SJSA1 (cell line): ENCODE measurements around the gene ZNF532. TPM values are rescaled to one million over a fixed set of nuclear protein-coding genes. Genes with fewer than 3 reads are reported as not detected.

ENCODE experiments used
- DNase-seq, 2 experiments: peaks; one replicate each; pipeline ENCODE4 v3.0.0-alpha.2; 2015 to 2020; ENCODE audit warnings: low spot score in 2 of 2, low read depth in 1 of 2
- H3K27ac ChIP-seq: fragments of 250-450 bp; sonication (Bioruptor Pico); 2 replicates; pipeline ENCODE4 v1.5.1; 2020; ENCODE audit warnings: mild to moderate bottlenecking, moderate library complexity
- H3K27me3 ChIP-seq: fragments of 250-450 bp; sonication (Bioruptor Pico); replicated peaks from 2 replicates; pipeline ENCODE4 v1.5.1; 2020; ENCODE audit warnings: mild to moderate bottlenecking, moderate library complexity
- H3K36me3 ChIP-seq: fragments of 250-450 bp; sonication (Bioruptor Pico); 2 replicates; pipeline ENCODE4 v1.5.1; 2020; ENCODE audit warnings: mild to moderate bottlenecking
- H3K4me1 ChIP-seq: fragments of 250-450 bp; sonication (Bioruptor Pico); replicated peaks from 2 replicates; pipeline ENCODE4 v1.6.1; 2021; ENCODE audit warnings: mild to moderate bottlenecking
- H3K4me3 ChIP-seq: fragments of 250-450 bp; sonication (Bioruptor Pico); 2 replicates; pipeline ENCODE4 v1.5.1; 2020; ENCODE audit warnings: mild to moderate bottlenecking
- H3K9me3 ChIP-seq: fragments of 250-450 bp; sonication (Bioruptor Pico); replicated peaks from 2 replicates; pipeline ENCODE4 v1.5.1; 2020; ENCODE audit warnings: mild to moderate bottlenecking
- total RNA-seq: library from RNA; depleted of rRNA; stranded (reverse); fragments of >200 nt; shearing (Covaris generic); gene quantifications from 2 replicates; pipeline ENCODE4 v1.2.3, GENCODE V29; 2014

The ZNF532 gene
- total RNA-seq, 1 experiment from 2014 or later = 52.6 TPM

DNA sequence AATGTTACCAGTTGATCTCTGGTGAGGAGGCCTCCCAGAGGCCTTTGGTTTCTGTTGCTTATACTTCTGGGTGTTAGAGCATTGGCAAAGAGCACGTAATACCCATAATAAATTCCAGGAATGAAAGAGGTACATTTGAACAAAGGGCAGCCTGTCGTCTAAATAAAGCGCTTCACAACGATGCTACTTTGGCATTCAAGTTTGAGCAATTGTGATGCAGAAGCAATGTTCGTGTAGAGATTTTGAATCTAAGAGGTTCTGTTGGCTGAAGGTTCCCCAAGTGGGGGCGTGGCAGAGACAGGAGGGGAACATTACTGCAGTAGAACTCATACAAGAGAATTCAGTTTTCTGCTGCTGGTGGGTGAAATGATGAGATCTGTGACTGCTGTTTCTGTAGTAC is 27.8 kb downstream of the ZNF532 start:
- Histone ChIP-seq H3K4me3 (no peak overlapping the region), H3K4me1 (peaks cover 43% of the 10 kb centered on the region), H3K27ac (peak overlapping the region; percentile 63), H3K36me3 (peaks cover 36% of the 10 kb centered on the region), H3K27me3 (no peaks in the 10 kb centered on the region), H3K9me3 (no peaks in the 10 kb centered on the region)
- DNase-seq = peak in 1 of 2 experiments; percentile 44

DNA sequence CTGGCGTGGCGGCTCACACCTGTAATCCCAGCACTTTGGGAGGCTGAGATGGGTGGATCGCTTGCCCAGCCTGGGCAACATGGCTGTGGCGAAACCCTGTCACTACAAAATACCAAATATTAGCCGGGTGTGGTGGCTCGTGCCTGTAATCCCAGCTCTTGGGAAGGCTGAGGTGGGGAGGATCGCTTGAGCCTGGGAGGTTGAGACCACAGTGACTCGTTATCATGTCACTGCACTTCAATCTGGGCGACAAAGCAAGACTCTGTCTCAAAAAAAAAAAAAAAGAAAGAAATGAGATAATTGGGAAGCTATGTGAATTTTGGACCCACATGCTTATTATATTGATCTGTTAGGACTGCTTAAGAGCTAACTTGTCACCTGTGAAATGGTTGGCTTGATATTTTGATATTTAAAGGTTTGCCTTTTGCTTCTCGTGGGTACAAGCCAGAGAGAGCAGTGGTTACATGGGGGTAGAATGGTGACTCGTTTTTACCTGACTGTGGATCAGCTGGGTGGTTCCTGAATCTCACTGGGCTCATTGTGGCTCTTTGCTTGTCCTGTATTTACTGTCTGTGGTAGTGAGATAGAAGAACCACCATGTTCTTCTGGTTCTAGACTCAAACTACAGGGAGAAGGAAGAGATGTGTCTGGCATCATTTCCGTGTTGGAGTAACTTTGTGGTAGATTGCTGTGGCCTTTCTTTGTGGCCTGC is 28.9 kb downstream of the ZNF532 start:
- Histone ChIP-seq H3K9me3 (no peaks in the 10 kb centered on the region), H3K4me3 (no peak overlapping the region), H3K27me3 (no peaks in the 10 kb centered on the region), H3K36me3 (peaks cover 42% of the 10 kb centered on the region), H3K27ac (no peak overlapping the region), H3K4me1 (peaks cover 35% of the 10 kb centered on the region)
- peak in 1 of 2 experiments; percentile 21 for DNase-seq

DNA sequence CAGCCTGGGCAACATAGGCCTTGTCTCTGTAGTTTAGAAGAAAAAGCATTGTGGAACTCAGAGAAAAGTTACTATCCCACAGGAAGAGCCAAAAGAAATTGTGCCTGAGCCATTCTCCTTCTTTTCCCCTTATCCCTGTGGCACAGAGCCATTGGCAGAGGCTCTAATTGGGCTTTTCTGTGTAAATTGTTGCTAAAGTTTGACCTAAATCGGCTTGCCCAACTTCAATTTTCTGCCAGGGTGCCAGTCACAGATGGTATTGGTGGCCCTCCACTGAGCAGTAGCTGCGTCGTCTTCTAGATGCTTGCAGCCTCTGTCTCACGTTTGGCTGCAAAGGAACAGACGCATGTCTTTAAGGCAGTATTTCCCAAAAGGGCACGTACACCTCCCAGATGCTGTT is 30.3 kb downstream of the ZNF532 start:
- Histone ChIP-seq H3K4me1 (peaks cover 41% of the 10 kb centered on the region), H3K9me3 (no peaks in the 10 kb centered on the region), H3K27me3 (no peaks in the 10 kb centered on the region), H3K27ac (no peak overlapping the region), H3K36me3 (peaks cover 38% of the 10 kb centered on the region), H3K4me3 (no peak overlapping the region)
- DNase-seq = no peak

DNA sequence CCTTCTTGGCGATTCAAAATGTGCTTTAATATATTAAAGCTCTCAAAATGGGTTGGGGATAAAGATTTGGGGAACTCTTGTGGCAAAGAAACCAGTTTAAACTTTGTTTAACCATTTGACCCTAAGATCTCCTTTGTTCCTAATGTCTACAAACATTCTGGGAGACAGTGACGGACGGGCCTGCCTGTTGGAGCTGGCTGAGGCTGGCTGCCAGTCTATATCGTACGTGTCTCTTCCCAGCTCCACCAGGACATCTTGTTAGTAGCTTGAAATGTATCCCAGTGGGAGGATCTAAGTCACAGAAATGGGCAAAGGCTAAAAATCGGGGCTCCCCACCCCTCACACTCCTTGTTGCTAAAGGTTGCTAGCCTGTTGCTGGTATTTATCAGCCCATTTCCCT is 30.7 kb downstream of the ZNF532 start:
- no peaks in the 10 kb centered on the region for H3K27me3 ChIP-seq
- no peak for DNase-seq
- no peak overlapping the region for H3K4me3 ChIP-seq
- H3K9me3 ChIP-seq = no peaks in the 10 kb centered on the region
- peaks cover 45% of the 10 kb centered on the region for H3K4me1 ChIP-seq
- H3K27ac ChIP-seq = no peak overlapping the region
- peaks cover 40% of the 10 kb centered on the region for H3K36me3 ChIP-seq

DNA sequence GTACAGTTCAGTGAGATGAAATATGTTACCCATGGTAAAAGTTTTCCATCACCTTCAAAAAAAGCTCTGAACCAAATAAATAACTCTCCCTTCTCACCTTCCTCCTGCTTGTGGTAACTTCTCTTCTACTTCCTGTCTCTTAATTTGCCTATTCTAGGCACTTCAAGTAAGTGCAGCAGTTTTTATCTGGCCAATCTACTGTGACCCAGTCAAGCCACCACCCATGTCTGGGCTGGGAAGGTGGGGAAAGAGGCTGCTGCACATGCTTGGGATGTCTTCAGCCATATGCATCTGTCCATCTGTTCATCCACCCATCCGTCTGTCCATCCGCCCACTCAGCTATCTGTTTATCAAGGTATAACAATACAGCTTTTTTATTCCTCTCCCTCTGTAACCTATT is 31.6 kb downstream of the ZNF532 start:
- Histone ChIP-seq H3K9me3 (no peaks in the 10 kb centered on the region), H3K36me3 (peaks cover 43% of the 10 kb centered on the region), H3K4me3 (no peak overlapping the region), H3K27ac (no peak overlapping the region), H3K4me1 (peaks cover 43% of the 10 kb centered on the region), H3K27me3 (no peaks in the 10 kb centered on the region)
- DNase-seq = no peak

DNA sequence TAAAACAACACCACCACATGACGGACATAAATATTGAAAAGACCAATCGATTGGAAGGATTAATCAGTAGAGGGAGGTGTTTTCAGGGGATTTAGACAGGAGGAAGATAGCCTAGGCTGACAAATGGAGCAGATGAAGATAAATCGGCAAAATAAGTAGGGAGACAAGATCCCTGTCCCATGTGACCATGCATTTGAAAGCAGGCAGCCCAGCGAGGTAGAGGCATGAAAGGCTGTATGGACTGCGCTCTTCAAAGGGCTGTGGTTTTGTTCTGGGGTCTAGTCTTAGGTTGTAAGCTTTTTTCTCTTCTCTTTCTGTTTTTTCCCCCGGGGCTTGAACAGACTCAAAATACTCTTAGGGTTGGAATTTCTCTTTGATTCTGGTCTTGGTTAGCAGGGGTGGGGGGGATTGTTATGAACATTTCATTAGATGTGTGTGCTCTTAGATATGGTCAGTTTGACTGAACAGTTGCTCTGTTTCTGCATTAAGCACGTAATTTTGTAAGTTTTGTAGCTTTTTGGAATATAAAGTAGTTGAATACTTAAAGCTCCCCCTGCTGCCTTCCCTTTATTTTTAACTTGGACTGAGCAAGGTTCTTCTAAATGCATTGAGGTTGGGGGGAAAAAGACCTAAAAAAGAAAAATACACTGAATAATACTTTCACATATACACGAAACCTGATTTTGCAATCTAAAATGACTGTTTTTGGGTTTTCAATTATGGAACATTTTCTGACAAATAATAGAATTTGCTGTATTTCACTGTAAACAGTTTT is 32.2 kb downstream of the ZNF532 start:
- Histone ChIP-seq H3K9me3 (no peaks in the 10 kb centered on the region), H3K4me3 (no peak overlapping the region), H3K27me3 (no peaks in the 10 kb centered on the region), H3K36me3 (peaks cover 43% of the 10 kb centered on the region), H3K4me1 (peaks cover 37% of the 10 kb centered on the region), H3K27ac (no peak overlapping the region)
- DNase-seq = no peak

DNA sequence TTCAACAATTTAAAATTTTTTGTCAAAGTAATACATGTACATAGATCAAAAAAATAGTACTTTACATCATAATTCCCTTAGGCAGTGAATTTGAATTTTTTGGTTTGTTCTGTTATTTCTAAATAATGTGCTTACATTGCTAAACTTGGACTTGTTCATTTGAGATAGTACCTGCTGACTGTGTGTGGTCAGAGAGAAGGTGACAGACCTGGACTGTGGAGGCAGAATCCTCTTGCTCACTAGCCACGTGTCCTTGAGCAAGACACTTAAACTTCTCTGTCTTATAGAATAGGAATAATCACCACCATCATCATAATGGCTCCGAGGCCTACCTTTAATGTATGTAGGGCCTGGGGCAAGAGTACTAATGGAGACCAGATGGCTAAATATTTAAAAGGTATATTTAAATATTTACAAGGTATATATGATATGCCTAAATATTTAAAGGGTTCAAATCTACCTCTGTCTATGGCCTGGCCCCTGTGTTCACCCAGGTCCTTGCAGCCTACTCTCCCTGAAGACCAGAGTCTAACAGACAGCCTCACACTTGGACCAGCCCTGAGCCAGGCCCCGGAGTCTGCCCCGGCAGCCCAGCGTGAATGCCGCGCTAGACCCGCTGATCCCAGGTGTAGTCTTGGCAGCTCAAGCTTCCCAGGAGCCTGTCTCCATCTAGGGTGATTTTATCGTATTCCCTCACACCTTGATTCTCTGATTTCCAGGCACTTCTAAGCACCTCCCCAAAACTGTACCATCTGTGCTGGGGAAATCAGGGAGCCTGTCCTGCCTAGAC is 33.5 kb downstream of the ZNF532 start:
- no peak overlapping the region for H3K27ac ChIP-seq
- H3K4me1 ChIP-seq = peaks cover 24% of the 10 kb centered on the region
- H3K27me3 ChIP-seq = no peaks in the 10 kb centered on the region
- no peak for DNase-seq
- H3K9me3 ChIP-seq = no peaks in the 10 kb centered on the region
- H3K4me3 ChIP-seq = no peak overlapping the region
- peaks cover 40% of the 10 kb centered on the region for H3K36me3 ChIP-seq

DNA sequence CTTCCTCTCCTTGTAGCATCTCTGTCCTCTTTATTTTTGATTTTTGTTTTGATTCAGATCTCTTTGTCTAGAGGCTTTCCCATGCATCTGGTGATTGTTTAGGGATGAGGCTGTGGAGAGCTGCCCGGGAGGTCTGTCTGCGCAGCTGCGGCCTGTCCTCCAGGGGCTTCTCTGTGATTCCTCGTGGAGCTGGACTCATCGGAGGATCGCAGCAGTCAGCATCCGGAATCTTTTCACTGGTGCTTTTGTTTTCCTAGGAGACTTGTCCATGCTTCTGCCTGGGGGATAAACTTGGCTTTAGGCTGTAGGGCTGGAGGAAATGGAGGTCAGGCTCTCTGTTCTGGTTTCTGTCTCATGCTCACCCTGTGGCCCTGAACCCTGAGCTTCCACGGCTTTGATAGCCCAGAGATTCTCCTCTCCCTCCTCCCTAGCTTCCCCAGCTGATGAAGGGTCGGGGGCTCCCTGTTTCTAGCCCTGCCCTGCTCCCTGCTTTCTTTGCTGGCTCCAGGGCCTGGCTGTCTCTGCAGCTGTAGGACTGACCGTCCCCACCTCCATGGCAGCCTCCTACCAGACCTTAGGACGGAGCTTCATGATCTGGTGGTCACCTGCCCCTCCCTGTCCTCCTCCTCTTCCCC is 35.5 kb downstream of the ZNF532 start:
- H3K9me3 ChIP-seq = no peaks in the 10 kb centered on the region
- peaks cover 38% of the 10 kb centered on the region for H3K36me3 ChIP-seq
- H3K4me1 ChIP-seq = peaks cover 18% of the 10 kb centered on the region
- DNase-seq = peak; percentile 36 to 60
- peak overlapping the region; percentile 22 for H3K27ac ChIP-seq
- no peak overlapping the region for H3K4me3 ChIP-seq
- H3K27me3 ChIP-seq = no peaks in the 10 kb centered on the region

DNA sequence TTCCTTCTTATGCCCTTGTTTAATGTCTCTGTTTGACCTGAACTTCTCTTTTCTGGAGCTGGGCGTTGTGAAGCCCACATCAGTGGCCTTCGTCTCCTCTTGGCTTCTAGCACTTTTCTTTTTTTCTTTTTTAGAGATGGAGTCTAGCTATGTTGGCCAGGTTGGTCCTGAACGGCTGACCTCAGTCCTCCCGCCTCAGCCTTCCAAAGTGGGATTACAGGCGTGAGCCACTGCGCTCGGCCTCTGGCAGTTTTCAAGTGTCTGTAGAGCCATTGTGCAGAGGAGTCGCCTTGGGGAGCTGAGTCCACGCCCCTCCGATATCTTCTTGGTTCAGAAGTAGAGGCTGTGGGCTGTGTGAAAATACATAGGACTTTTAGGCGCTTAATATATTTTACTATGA is 36.5 kb downstream of the ZNF532 start:
- Histone ChIP-seq H3K27ac (no peak overlapping the region), H3K4me1 (peaks cover 18% of the 10 kb centered on the region), H3K4me3 (no peak overlapping the region), H3K27me3 (no peaks in the 10 kb centered on the region), H3K36me3 (peaks cover 37% of the 10 kb centered on the region), H3K9me3 (no peaks in the 10 kb centered on the region)
- no peak for DNase-seq

DNA sequence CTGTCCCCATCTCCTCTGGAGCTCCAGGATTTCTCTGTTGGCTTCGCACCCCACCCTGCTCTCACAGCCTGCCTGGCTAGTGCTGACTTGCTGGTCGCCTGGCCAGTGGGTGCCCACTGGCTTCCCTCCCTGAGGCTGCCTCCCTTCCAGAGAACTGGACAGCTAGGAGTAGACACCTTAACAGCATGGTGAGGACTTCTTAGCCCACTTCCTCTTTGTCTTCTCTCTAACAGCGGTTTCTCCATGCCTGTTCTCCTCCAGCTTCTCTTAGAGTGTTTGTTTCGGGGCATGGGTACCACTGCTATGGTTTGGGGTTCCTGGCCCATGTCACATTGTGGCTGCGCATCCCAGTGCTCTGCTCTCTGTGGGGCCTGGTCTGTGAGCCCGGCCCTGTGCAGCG is 37.1 kb downstream of the ZNF532 start:
- peaks cover 31% of the 10 kb centered on the region for H3K36me3 ChIP-seq
- peaks cover 12% of the 10 kb centered on the region for H3K4me1 ChIP-seq
- no peaks in the 10 kb centered on the region for H3K9me3 ChIP-seq
- no peak for DNase-seq
- H3K27me3 ChIP-seq = no peaks in the 10 kb centered on the region
- H3K4me3 ChIP-seq = no peak overlapping the region
- no peak overlapping the region for H3K27ac ChIP-seq

DNA sequence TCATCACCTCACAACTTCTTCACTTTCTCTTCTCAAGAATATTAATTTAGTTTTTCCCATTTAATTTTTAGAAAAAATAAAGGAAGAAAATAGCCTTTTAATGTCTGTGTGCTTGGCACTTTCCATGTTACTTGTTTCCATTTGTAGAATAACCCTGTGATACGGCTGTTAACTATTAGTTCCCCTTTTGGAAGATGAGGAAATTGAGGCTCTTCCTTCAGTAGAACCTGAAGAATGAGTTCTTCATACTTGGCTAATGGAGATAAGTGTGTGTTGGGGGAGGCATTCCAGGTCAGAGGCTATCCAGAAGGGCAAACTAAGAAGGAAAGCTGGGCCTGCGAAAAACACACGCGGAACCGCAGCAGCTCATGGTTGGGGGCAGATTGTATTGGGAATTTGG is 38.3 kb downstream of the ZNF532 start:
- Histone ChIP-seq H3K36me3 (peaks cover 36% of the 10 kb centered on the region), H3K4me1 (peaks cover 16% of the 10 kb centered on the region), H3K9me3 (no peaks in the 10 kb centered on the region), H3K27me3 (no peaks in the 10 kb centered on the region), H3K27ac (no peak overlapping the region), H3K4me3 (no peak overlapping the region)
- DNase-seq = no peak

DNA sequence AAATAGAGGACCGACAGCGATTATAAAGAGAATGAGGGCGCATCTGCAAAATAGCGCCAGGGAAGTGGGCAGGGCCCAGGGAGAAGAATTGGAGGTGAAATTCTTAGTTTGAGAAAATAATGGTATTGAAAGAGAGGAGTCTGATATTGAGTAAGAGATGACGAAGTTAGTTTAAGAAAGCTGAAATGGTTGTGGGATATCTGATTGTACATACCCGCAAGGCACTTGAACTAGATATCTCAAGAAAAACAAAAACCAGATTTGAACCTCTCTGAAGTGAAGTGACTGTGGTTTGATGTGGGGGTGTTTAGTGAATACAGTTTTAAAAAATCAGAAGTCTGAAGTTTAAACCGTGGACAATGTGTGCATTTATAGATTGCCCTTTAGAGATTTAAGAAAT is 38.9 kb downstream of the ZNF532 start:
- DNase-seq = no peak
- Histone ChIP-seq H3K27me3 (no peaks in the 10 kb centered on the region), H3K4me1 (peaks cover 16% of the 10 kb centered on the region)

DNA sequence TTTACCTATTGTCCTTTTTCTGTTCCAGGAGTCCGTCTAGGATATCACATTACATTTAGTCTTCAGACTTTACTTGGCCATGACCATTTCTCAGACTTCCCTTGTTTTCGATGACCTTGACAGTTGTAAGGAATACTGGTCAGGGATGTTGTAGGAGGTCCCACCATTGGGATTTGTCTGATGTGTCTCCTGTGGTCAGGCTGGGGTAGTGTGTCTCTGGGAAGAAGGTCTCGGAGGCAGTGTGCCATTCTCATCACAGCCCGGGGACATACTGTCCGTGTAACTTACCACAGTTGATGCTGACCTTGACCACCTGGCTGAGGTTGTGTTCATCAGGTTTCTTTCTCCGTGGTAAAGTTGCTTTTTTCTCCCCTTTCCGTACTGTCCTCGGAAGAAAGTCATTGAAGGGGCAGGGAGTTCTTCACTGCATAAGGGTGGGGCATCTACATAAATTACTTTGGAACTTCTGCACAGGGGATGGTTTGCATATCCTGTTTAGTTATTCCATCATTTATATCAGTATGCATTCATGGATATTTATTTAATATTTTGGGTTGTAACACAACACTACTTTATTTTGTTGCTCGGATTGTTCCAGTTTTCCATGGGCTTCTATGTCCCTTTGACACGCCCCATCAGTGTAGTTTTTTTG is 41.2 kb downstream of the ZNF532 start:
- Histone ChIP-seq H3K27me3 (no peaks in the 10 kb centered on the region), H3K4me1 (0 out of 2 replicates have a peak, but pooled peaks cover 4% of the 10 kb centered on the region), H3K36me3 (peaks cover 32% of the 10 kb centered on the region), H3K27ac (no peak overlapping the region), H3K4me3 (no peak overlapping the region), H3K9me3 (no peaks in the 10 kb centered on the region)
- DNase-seq = no peak

More for the DNA sequence above, 38.9 kb downstream of the ZNF532 start:
- Histone ChIP-seq H3K27ac (no peak overlapping the region), H3K4me3 (no peak overlapping the region), H3K9me3 (no peaks in the 10 kb centered on the region), H3K36me3 (peaks cover 32% of the 10 kb centered on the region)
